Kidney (tissue), 14 donors: ENCODE measurements around the gene RPS4Y2. TPM values are rescaled to one million over a fixed set of nuclear protein-coding genes. Genes with fewer than 3 reads are reported as not detected.

Source experiments
- DNase-seq, 5 donors: peaks; one replicate each; pipeline ENCODE4 v3.0.0-alpha.2; 2013 to 2020
- FAIRE-seq: peaks from 2 replicates; lab custom pipeline; 2012; peaks lifted over from hg19 to GRCh38; lab: Jason Lieb, UNC
- H3K27ac ChIP-seq, 2 donors: one replicate each; pipeline ENCODE4 v1.7.0; 2013; ENCODE audit warnings: low read depth in 2 of 2, low read length in 2 of 2, inconsistent platforms in 1 of 2
- H3K27me3 ChIP-seq: one replicate; pipeline ENCODE4 v1.7.1; 2013; ENCODE audit warnings: low read length, inconsistent platforms; ENCODE audit not compliant: control insufficient read depth, insufficient read depth
- H3K36me3 ChIP-seq, 3 donors: one replicate each; pipeline versions ENCODE4 v1.7.0 to v1.7.1; 2013; ENCODE audit warnings: low read length in 3 of 3, control low read depth in 1 of 3, inconsistent platforms in 1 of 3; ENCODE audit not compliant: insufficient read depth in 3 of 3, control insufficient read depth in 2 of 3
- H3K4me1 ChIP-seq, 3 donors: one replicate each; pipeline versions ENCODE4 v1.7.0 to v1.7.1; 2013; ENCODE audit warnings: low read length in 3 of 3, inconsistent platforms in 1 of 3, low read depth in 1 of 3; ENCODE audit not compliant: control insufficient read depth in 2 of 3, insufficient read depth in 2 of 3
- H3K4me3 ChIP-seq, 3 donors: one replicate each; pipeline versions ENCODE4 v1.7.0 to v1.8.1; 2013; ENCODE audit warnings: low read length in 3 of 3, control low read depth in 1 of 3, inconsistent platforms in 1 of 3
- H3K9ac ChIP-seq, 3 donors: one replicate each; pipeline versions ENCODE4 v1.7.0 to v1.7.1; 2013; ENCODE audit warnings: low read length in 3 of 3, control low read depth in 1 of 3, inconsistent platforms in 1 of 3
- H3K9me3 ChIP-seq, 3 donors: one replicate each; pipeline versions ENCODE4 v1.7.0 to v1.7.1; 2013; ENCODE audit warnings: low read length in 3 of 3, control low read depth in 1 of 3, inconsistent platforms in 1 of 3; ENCODE audit not compliant: control insufficient read depth in 2 of 3, insufficient read depth in 1 of 3
- CTCF ChIP-seq: IDR thresholded peaks from 3 replicates; pipeline ENCODE4 v1.5.1; 2012; ENCODE audit warnings: mild to moderate bottlenecking, moderate library complexity, borderline replicate concordance; ENCODE audit not compliant: insufficient read depth; ENCODE audit errors: extremely low read depth
- intact Hi-C: fragments of 100-400 bp; cut with DNase I; formaldehyde crosslinking; loops from one replicate; pipeline ENCODE4 v1.11.1; 2022
- polyA plus RNA-seq: library from polyadenylated mRNA; stranded (reverse); fragments of 350-450 nt; fragmentation: Illumina TruSeq; extraction: RNeasy Lipid Tissue Mini Kit (QIAGEN cat#74804); gene quantifications from one replicate; pipeline ENCODE4 v1.2.3, GENCODE V29; 2014; ENCODE audit warnings: low read depth, low replicate concordance; ENCODE audit not compliant: insufficient read depth
- total RNA-seq: library from RNA; stranded (reverse); fragmentation: NEBNext Ultra II Directional; extraction: Animal tissue kit (Norgen Biotek cat#: 25700); gene quantifications from one replicate; pipeline ENCODE4 v1.2.1, GENCODE V29; 2021
- donor health status: control.
- donor health status: control.
- donor health status: control.
- donor health status: control.
- donor health status: control.
- donor health status: DM: yes; HTN: yes; CAD: no.
- donor health status: Normal renal cell carcinoma (clear cell type).

Gene RPS4Y2
- total and polyA plus RNA-seq, 2 donors from 2014 or later: not detected

DNA sequence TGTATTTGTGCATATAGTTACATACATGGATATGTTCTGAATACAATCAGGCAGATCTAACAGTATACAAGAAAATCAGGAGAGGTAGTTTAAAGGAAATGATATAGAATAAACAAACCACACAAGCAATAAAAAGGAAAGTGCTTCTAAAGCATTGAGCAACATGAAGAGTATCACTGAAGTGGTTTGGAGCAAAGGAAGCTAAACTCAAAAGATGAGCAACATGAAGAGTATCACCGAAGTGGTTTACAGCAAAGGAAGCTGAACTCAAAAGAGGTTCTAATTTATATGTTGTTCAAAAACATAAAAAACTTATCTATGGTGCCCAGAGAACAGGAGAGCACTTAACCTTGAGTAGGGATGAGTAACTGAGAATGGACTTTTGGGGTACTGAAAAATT, 29.1 kb downstream of the RPS4Y2 start:
- intact Hi-C loops: no loop called here
- FAIRE-seq (no peak), DNase-seq (no peak)
- Histone ChIP-seq H3K27ac (no peak overlapping the region), H3K27me3 (no peaks in the 10 kb centered on the region), H3K9me3 (no peaks in the 10 kb centered on the region), H3K4me3 (no peak overlapping the region), H3K36me3 (no peaks in the 10 kb centered on the region), H3K9ac (no peak overlapping the region), H3K4me1 (no peaks in the 10 kb centered on the region)
- no peak for TF ChIP-seq CTCF

DNA sequence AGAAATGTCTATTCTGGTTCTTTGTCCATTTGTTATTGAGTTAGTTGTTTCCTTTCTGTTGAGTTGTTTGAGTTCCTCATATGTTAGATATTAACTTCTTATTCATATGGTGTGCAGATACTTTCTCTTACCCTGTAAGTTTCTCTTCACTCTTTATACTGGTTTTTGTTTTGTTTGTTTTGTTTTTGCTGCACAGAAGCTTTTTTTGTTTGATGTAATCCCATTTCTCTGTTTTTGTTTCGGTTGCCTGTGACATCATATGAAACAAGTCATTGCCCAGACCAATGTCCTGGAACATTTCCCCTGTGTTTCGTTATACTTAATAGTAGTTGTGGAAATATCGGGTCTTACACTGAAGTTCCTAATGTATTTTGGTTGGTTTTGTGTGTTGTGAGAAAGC, 31.2 kb downstream of the RPS4Y2 start:
- no peak for DNase-seq
- no peaks in the 10 kb centered on the region for H3K27me3 ChIP-seq
- no peak overlapping the region for H3K27ac ChIP-seq
- H3K4me1 ChIP-seq: no peaks in the 10 kb centered on the region
- H3K9ac ChIP-seq: no peak overlapping the region
- no peak for TF ChIP-seq CTCF
- no peaks in the 10 kb centered on the region for H3K9me3 ChIP-seq
- intact Hi-C loops: no loop called here
- FAIRE-seq: no peak
- no peak overlapping the region for H3K4me3 ChIP-seq
- no peaks in the 10 kb centered on the region for H3K36me3 ChIP-seq

- no peak for FAIRE-seq
- TF ChIP-seq CTCF: no peak
- Histone ChIP-seq H3K27me3 (no peaks in the 10 kb centered on the region), H3K9ac (no peak overlapping the region), H3K36me3 (no peaks in the 10 kb centered on the region), H3K4me3 (no peak overlapping the region), H3K27ac (no peak overlapping the region), H3K9me3 (no peaks in the 10 kb centered on the region), H3K4me1 (no peaks in the 10 kb centered on the region)
- intact Hi-C loops: no loop called here
- no peak for DNase-seq
Measured at GRCh38 chrY:20798351-20799049, 42.6 kb downstream of the RPS4Y2 start.

DNA sequence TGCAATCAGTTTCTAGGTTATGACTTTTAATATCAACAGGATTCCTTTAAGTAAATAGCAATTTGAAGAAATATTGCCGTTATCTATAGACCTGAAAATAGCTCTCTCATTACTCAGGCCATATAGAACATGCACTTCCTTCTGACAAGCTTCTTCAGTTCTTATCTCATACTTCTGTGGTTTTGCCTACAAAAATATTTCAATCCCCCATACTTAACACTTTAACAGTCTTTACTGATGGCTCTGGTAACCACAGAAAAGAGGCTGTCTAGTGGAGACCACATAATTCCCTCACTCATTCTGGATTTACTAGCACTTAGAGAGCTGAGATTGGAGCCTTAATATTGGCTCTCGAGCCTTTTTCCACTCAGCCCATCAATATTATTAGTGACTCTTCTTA, 46.8 kb downstream of the RPS4Y2 start:
- Histone ChIP-seq H3K27me3 (no peaks in the 10 kb centered on the region), H3K27ac (no peak overlapping the region), H3K9ac (no peak overlapping the region), H3K9me3 (no peaks in the 10 kb centered on the region), H3K4me3 (no peak overlapping the region), H3K4me1 (no peaks in the 10 kb centered on the region), H3K36me3 (no peaks in the 10 kb centered on the region)
- no peak for TF ChIP-seq CTCF
- intact Hi-C loops: no loop called here
- DNase-seq (no peak), FAIRE-seq (no peak)
